Activated CD4-positive, alpha-beta T cell treated with anti-CD3 and anti-CD28 coated beads, Interleukin-2, amount 50 U/mL, for 1 hour (primary cell): ENCODE data around the gene MSANTD4.
"Not testable (repeated sequence)": the region's sequence is repeated elsewhere in the genome, so short reads cannot be mapped to it uniquely, and the experiment has no call there.

ENCODE experiments used
- DNase-seq: peaks from one replicate; pipeline ENCODE4 v3.0.0-alpha.2; 2020

MSANTD4 gene

GRCh38 chr11:106012744-106013143 lies 9.3 kb downstream of the MSANTD4 start:
- DNase-seq: no peak

- no peak for DNase-seq
Measured at GRCh38 chr11:106011481-106011880, 10.6 kb downstream of the MSANTD4 start.

- DNase-seq: not testable (repeated sequence)
Measured at GRCh38 chr11:106003094-106003493, 18.9 kb downstream of the MSANTD4 start.

- no peak for DNase-seq
Measured at GRCh38 chr11:106001304-106002012, 20.6 kb downstream of the MSANTD4 start.

- DNase-seq: no peak
Measured at GRCh38 chr11:105991888-105992287, 30.2 kb downstream of the MSANTD4 start.

GRCh38 chr11:105989124-105989523 lies 32.9 kb downstream of the MSANTD4 start:
- DNase-seq: no peak

- no peak for DNase-seq
Measured at GRCh38 chr11:105988197-105988596, 33.8 kb downstream of the MSANTD4 start.

- no peak for DNase-seq
Measured at GRCh38 chr11:105986554-105986953, 35.5 kb downstream of the MSANTD4 start.

- DNase-seq: no peak
Measured at GRCh38 chr11:105979997-105980703, 41.9 kb downstream of the MSANTD4 start.

GRCh38 chr11:105975128-105975527 lies 46.9 kb downstream of the MSANTD4 start:
- DNase-seq: no peak

GRCh38 chr11:105969756-105970155 lies 52.3 kb downstream of the MSANTD4 start:
- no peak for DNase-seq

- DNase-seq: no peak
Measured at GRCh38 chr11:105968021-105968697, 53.9 kb downstream of the MSANTD4 start.

- no peak for DNase-seq
Measured at GRCh38 chr11:105960252-105961245, 61.5 kb downstream of the MSANTD4 start.
